GM21360 (cell line): ENCODE results near the gene LIN9.

Source experiments
- ATAC-seq: cut with Tn5 transposase; IDR thresholded peaks from one replicate; pipeline ENCODE4 v1.9.1; 2021; ENCODE audit warnings: mild to moderate bottlenecking, moderate library complexity; ENCODE audit not compliant: unreplicated experiment

The LIN9 gene

DNA sequence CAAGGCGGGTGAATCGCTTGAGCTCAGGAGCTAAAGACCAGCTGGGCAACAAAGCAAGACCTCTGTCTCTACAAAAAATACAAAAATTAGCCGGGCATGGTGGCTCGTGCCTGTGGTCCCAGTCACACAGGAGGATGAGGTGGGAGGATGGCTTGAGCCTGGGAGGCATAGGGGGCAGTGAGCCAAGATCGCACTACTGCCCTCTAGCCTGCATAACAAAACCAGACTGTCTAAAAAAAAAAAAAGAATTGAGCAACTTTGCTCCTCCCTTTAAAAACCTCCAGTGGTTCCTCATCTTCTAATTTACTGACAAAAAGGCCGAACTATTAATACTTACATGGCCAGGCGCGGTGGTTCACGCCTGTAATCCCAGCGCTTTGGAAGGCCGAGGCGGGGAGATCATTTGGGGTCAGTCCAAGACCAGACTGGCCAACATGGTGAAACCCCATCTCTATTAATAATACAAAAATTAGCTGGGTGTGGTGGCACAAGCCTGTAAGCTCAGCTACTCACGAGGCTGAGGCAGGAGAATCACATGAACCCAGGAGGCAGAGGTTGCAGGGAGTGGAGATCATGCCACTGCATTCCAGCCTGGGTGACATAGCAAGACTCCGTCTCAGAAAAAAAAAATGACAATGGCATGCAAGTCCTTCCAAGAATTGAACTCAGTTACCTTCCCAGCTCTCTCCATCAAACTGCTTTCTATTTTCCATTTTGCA lies 126.8 kb downstream of the LIN9 start:
- no peak for ATAC-seq
